Smooth muscle cell (in vitro differentiated cells): ENCODE measurements around the gene NT5DC3. TPM values are rescaled to one million over a fixed set of nuclear protein-coding genes. Genes with fewer than 3 reads are reported as not detected.

Experiments
- DNase-seq: peaks from one replicate; lab custom pipeline; 2025; ENCODE audit not compliant: unreplicated experiment; lab: John Stamatoyannopoulos, UW
- H2AFZ ChIP-seq: fragments of 200-600 bp; sonication (generic); 2 replicates; pipeline ENCODE4 v1.6.0; 2016; ENCODE audit warnings: antibody characterized with exemption, low read depth, mild to moderate bottlenecking
- H3F3A ChIP-seq: fragments of 200-600 bp; sonication (generic); 2 replicates; pipeline ENCODE4 v1.6.0; 2017; ENCODE audit warnings: antibody characterized with exemption, low read depth
- H3K27ac ChIP-seq: fragments of 200-600 bp; sonication (generic); 2 replicates; pipeline ENCODE4 v1.5.1; 2016; ENCODE audit warnings: low read depth, mild to moderate bottlenecking
- H3K27me3 ChIP-seq: fragments of 200-600 bp; sonication (generic); 2 replicates; pipeline ENCODE4 v1.6.1; 2016; ENCODE audit warnings: low read depth, mild to moderate bottlenecking
- H3K36me3 ChIP-seq: fragments of 200-600 bp; sonication (generic); 2 replicates; pipeline ENCODE4 v1.5.1; 2016; ENCODE audit warnings: low read depth
- H3K4me1 ChIP-seq: fragments of 200-600 bp; sonication (generic); 2 replicates; pipeline ENCODE4 v1.5.1; 2016; ENCODE audit warnings: low read depth
- H3K4me2 ChIP-seq: fragments of 200-600 bp; sonication (generic); 2 replicates; pipeline ENCODE4 v1.6.0; 2016; ENCODE audit warnings: mild to moderate bottlenecking
- H3K4me3 ChIP-seq: fragments of 200-600 bp; sonication (generic); 2 replicates; pipeline ENCODE4 v1.5.1; 2016; ENCODE audit warnings: mild to moderate bottlenecking
- H3K79me2 ChIP-seq: fragments of 200-600 bp; sonication (generic); 2 replicates; pipeline ENCODE4 v1.6.0; 2016; ENCODE audit warnings: low read depth, mild to moderate bottlenecking
- H3K9ac ChIP-seq: fragments of 200-600 bp; sonication (generic); 2 replicates; pipeline ENCODE4 v1.6.0; 2016; ENCODE audit warnings: low read depth
- H3K9me3 ChIP-seq: fragments of 200-600 bp; sonication (generic); replicated peaks from 2 replicates; pipeline ENCODE4 v1.5.1; 2016; ENCODE audit warnings: low read depth
- H4K20me1 ChIP-seq: fragments of 200-600 bp; sonication (generic); 2 replicates; pipeline ENCODE4 v1.6.0; 2016; ENCODE audit warnings: low read depth
- CTCF ChIP-seq: fragments of 200-600 bp; sonication (generic); IDR thresholded peaks from 2 replicates; pipeline ENCODE4 v1.5.1; 2017; ENCODE audit warnings: borderline replicate concordance, mild to moderate bottlenecking, antibody characterized with exemption; ENCODE audit not compliant: insufficient read depth, poor library complexity, severe bottlenecking
- WGBS: methylation state at CpG from one replicate; pipeline ENCODE4 v1.1.7; 2016; ENCODE audit warnings: low lambda C conversion rate; 5-methylcytosine and 5-hydroxymethylcytosine counted together
- polyA plus RNA-seq: library from polyadenylated mRNA; unstranded; fragments of >200 nt; fragmentation: Nextera tagmentation; extraction: Ambion mirVana; gene quantifications from 2 replicates; pipeline ENCODE4 v1.2.1, GENCODE V29; 2016
- total RNA-seq: library from RNA; depleted of rRNA; stranded (reverse); fragments of >200 nt; gene quantifications from 2 replicates; pipeline ENCODE4 v1.2.3, GENCODE V29; 2014

Gene NT5DC3
- total and polyA plus RNA-seq, 2 experiments from 2014 or later, result 0.57 to 1.4 TPM

- Histone ChIP-seq H3K9ac (no peak overlapping the region), H4K20me1 (no peaks in the 10 kb centered on the region), H3F3A (no peaks in the 10 kb centered on the region), H3K36me3 (no peaks in the 10 kb centered on the region), H3K4me3 (no peak overlapping the region), H3K79me2 (no peaks in the 10 kb centered on the region), H3K4me1 (no peaks in the 10 kb centered on the region), H3K4me2 (no peak overlapping the region), H3K27me3 (peaks cover 39% of the 10 kb centered on the region), H3K27ac (no peak overlapping the region), H2AFZ (no peak overlapping the region), H3K9me3 (no peaks in the 10 kb centered on the region)
- WGBS, result 78% methylated on average over 1 of the region's 1 CpG
- TF ChIP-seq CTCF, result no peak
- no peak for DNase-seq
Observed at GRCh38 chr12:103737881-103738280, 103.2 kb downstream of the NT5DC3 start.

DNA sequence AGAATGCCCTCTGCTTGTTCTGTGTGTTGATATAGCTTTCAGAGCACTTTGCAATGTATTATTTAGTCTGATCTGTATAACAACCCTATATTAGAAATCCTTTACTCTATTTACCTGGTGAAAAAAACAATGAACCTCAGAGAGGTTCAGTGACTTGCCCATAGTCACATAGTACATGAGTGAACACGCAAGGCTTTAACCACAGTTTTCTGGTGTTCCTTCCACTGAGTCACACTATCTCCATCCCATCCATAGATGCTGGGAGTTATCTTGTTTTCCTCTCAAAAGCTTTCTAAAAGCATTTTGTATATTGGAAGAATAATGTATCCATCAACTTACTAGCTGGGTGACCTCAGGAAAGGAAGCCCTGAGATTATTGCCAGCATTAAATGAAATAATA, 104.5 kb downstream of the NT5DC3 start:
- Histone ChIP-seq H3K4me3 (no peak overlapping the region), H3K36me3 (no peaks in the 10 kb centered on the region), H3K4me1 (no peaks in the 10 kb centered on the region), H2AFZ (no peak overlapping the region), H3F3A (no peaks in the 10 kb centered on the region), H3K79me2 (no peaks in the 10 kb centered on the region), H3K27ac (no peak overlapping the region), H4K20me1 (no peaks in the 10 kb centered on the region), H3K9ac (no peak overlapping the region), H3K27me3 (peaks cover 39% of the 10 kb centered on the region), H3K4me2 (no peak overlapping the region), H3K9me3 (no peaks in the 10 kb centered on the region)
- 80% methylated on average over 1 of the region's 1 CpG for WGBS
- no peak for TF ChIP-seq CTCF
- DNase-seq, result no peak

- Histone ChIP-seq H3K27ac (no peak overlapping the region), H2AFZ (no peak overlapping the region), H3K4me1 (no peaks in the 10 kb centered on the region), H3K4me3 (no peak overlapping the region), H3K4me2 (no peak overlapping the region), H3K36me3 (no peaks in the 10 kb centered on the region), H3K79me2 (no peaks in the 10 kb centered on the region), H3F3A (no peaks in the 10 kb centered on the region), H4K20me1 (no peaks in the 10 kb centered on the region), H3K27me3 (peaks cover 39% of the 10 kb centered on the region), H3K9me3 (no peaks in the 10 kb centered on the region), H3K9ac (no peak overlapping the region)
- no peak for TF ChIP-seq CTCF
- WGBS, result 87% methylated on average over 8 of the region's 8 CpGs
- no peak for DNase-seq
Observed at GRCh38 chr12:103735291-103735690, 105.7 kb downstream of the NT5DC3 start.

GRCh38 chr12:103734863-103735262, 106.2 kb downstream of the NT5DC3 start:
- 81% methylated on average over 2 of the region's 2 CpGs for WGBS
- H3K4me3 ChIP-seq, result no peak overlapping the region

More at GRCh38 chr12:103734863-103735262, 106.2 kb downstream of the NT5DC3 start:
- Histone ChIP-seq H3K4me2 (no peak overlapping the region), H4K20me1 (no peaks in the 10 kb centered on the region), H3K27me3 (peaks cover 36% of the 10 kb centered on the region), H3F3A (no peaks in the 10 kb centered on the region), H3K27ac (no peak overlapping the region), H3K9ac (no peak overlapping the region), H3K36me3 (no peaks in the 10 kb centered on the region), H3K9me3 (no peaks in the 10 kb centered on the region), H3K4me1 (no peaks in the 10 kb centered on the region), H2AFZ (no peak overlapping the region), H3K79me2 (no peaks in the 10 kb centered on the region)
- DNase-seq, result no peak
- TF ChIP-seq CTCF, result no peak
